ENCODE data around the gene TSR2.
"Not testable (repeated sequence)": the region's sequence is repeated elsewhere in the genome, so short reads cannot be mapped to it uniquely, and the experiment has no call there.

The TSR2 gene

DNA sequence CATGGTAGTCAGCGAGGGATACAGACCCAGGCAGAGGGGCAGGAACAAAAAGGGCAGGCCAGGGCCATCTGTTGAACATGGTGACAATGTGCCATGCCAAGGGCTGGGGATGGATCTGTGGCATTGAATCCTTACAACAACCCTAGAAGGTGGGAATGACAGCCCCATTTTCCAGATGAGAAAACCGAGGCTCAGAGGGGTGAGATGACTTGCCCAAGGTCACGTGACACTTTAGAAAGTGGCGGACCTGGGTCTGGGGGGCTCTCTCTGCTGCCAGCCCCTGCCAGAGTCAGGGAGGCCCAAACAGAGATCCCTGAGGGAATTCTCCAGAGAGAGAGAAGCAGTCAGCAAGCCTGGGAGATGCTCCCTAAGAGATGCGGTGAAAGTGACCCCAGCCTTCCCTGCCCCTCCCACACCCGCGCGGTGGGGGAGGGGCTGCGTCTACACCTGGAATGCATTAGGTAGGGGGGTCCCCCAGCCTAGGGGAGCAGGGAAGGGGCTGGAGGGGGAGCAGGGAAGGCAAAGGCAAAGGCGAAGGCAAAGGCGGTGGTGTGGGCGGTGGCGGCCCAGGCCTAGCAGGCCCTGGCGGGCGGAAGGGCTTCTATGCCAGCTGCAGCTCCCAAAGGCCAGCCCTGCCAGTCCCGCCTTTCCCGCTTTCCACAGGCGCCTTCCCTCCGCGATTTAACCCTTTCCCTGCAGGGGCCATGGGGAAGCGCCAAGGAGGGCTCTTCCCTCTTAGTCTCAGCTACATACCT lies 42.8 kb downstream of the TSR2 start:
- DNase-seq (ENCODE audit: low read depth): no peak
- no peak overlapping the region for H3K4me3 ChIP-seq (ENCODE audit: low read depth, low read length)
- TF ChIP-seq MYC (IDR thresholded peaks at IDR 0.05; ENCODE audit: low read depth, low read length): no peak
- TF ChIP-seq, protein P1, sequence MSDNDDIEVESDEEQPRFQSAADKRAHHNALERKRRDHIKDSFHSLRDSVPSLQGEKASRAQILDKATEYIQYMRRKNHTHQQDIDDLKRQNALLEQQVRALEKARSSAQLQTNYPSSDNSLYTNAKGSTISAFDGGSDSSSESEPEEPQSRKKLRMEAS (IDR thresholded peaks at IDR 0.05; ENCODE audit: low read depth, low read length): no peak

DNA sequence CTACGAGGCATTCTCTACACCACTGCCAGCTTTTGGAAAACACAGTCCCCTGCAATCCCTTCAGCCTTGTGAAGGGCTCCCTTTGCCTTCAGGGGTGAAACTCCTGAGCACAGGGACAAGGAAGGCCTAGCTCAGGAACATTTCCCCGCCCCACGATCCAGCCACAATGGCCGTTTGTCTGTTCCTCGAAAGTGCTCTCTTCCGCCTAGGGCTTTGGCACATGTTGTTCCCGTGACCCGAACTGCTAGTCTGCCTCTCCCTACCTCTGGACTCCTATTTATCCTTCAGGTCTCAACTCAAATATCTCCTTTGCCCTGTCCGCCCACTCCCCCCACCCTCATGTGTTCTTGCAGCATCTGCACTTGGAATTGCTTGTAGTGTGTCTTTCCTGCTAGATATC lies 43.7 kb downstream of the TSR2 start:
- no peak for DNase-seq (ENCODE audit: low read depth)
- no peak overlapping the region for H3K4me3 ChIP-seq (ENCODE audit: low read depth, low read length)
- no peak for TF ChIP-seq POLR2A (IDR thresholded peaks at IDR 0.05; ENCODE audit: extremely low read depth, insufficient read length)
- TF ChIP-seq, protein P1 (IDR thresholded peaks at IDR 0.05; ENCODE audit: low read depth, low read length): no peak
- TF ChIP-seq, protein P2, sequence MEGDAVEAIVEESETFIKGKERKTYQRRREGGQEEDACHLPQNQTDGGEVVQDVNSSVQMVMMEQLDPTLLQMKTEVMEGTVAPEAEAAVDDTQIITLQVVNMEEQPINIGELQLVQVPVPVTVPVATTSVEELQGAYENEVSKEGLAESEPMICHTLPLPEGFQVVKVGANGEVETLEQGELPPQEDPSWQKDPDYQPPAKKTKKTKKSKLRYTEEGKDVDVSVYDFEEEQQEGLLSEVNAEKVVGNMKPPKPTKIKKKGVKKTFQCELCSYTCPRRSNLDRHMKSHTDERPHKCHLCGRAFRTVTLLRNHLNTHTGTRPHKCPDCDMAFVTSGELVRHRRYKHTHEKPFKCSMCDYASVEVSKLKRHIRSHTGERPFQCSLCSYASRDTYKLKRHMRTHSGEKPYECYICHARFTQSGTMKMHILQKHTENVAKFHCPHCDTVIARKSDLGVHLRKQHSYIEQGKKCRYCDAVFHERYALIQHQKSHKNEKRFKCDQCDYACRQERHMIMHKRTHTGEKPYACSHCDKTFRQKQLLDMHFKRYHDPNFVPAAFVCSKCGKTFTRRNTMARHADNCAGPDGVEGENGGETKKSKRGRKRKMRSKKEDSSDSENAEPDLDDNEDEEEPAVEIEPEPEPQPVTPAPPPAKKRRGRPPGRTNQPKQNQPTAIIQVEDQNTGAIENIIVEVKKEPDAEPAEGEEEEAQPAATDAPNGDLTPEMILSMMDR (IDR thresholded peaks at IDR 0.05; ENCODE audit: low read depth, low read length): no peak
- TF ChIP-seq MYC (IDR thresholded peaks at IDR 0.05; ENCODE audit: low read depth, low read length): no peak

DNA sequence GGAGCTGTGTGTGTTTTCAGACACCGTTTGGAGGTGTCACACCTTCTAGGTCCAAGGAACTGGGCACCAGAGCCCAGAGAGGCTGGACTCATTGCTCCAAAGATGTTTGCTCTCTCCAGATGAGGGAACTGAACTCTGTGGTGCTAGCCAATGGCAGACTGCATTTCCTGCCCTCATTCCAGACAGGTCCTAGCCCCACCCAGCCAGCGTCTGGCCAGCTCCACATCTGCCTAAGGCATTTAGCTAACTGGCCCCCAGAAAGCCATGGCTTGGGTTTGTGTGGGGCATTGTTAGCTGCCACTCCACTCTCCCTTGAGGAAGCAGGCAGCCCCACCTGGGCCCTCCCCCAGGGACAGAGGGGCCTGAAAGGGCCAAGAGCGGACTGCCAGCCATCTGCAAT lies 44.5 kb downstream of the TSR2 start:
- TF ChIP-seq, protein P1 (IDR thresholded peaks at IDR 0.05; ENCODE audit: low read depth, low read length): no peak
- TF ChIP-seq POLR2A (IDR thresholded peaks at IDR 0.05; ENCODE audit: extremely low read depth, insufficient read length) (no peak), MYC (IDR thresholded peaks at IDR 0.05; ENCODE audit: low read depth, low read length) (no peak)
- TF ChIP-seq, protein P2 (IDR thresholded peaks at IDR 0.05; ENCODE audit: low read depth, low read length): no peak
- DNase-seq (ENCODE audit: low read depth): no peak

DNA sequence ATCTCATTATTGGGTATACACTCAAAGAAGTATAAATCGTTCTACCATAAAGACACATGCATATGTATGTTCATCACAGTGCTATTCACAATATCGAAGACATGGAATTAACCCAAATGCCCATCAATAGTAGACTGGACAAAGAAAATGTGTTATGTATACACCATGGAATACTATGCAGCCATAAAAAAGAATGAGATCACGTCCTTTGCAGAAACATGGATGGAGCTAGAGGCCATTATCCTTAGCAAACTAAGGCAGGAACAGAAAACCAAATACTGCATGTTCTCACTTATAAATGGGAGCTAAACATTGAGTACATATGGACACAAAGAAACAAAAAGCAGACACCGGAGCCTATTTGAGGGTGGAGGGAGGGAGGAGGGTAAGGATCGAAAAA lies 49.6 kb downstream of the TSR2 start:
- H3K4me3 ChIP-seq (ENCODE audit: low read depth, low read length); DNase-seq (ENCODE audit: low read depth): not testable (repeated sequence)

More for the DNA sequence above, 44.5 kb downstream of the TSR2 start:
- no peak overlapping the region for H3K4me3 ChIP-seq (ENCODE audit: low read depth, low read length)

DNA sequence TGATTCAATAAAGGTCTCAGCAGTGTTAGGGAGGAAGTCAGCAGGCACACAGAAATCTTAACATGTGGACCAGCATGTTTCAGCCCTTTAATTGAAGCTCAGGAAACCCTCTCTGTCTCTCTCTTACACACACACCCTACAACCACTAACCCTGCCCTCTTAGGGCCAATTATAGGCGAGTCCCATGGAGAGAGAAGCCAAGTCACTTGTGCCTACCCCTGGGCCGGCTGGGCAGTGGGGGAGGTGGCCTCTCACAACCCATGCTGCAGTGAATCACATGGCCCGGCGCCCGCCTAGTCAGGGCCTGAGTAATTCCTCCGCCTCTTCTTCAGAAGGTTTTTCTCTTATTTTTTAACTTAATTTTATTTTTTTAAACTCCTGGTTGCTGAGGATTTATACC lies 52.1 kb downstream of the TSR2 start:
- H3K4me3 ChIP-seq (ENCODE audit: low read depth, low read length): no peak overlapping the region
- TF ChIP-seq, protein P2 (IDR thresholded peaks at IDR 0.05; ENCODE audit: low read depth, low read length): no peak
- TF ChIP-seq MYC (IDR thresholded peaks at IDR 0.05; ENCODE audit: low read depth, low read length) (no peak), POLR2A (IDR thresholded peaks at IDR 0.05; ENCODE audit: extremely low read depth, insufficient read length) (no peak)
- TF ChIP-seq, protein P1 (IDR thresholded peaks at IDR 0.05; ENCODE audit: low read depth, low read length): no peak
- DNase-seq (ENCODE audit: low read depth): no peak

DNA sequence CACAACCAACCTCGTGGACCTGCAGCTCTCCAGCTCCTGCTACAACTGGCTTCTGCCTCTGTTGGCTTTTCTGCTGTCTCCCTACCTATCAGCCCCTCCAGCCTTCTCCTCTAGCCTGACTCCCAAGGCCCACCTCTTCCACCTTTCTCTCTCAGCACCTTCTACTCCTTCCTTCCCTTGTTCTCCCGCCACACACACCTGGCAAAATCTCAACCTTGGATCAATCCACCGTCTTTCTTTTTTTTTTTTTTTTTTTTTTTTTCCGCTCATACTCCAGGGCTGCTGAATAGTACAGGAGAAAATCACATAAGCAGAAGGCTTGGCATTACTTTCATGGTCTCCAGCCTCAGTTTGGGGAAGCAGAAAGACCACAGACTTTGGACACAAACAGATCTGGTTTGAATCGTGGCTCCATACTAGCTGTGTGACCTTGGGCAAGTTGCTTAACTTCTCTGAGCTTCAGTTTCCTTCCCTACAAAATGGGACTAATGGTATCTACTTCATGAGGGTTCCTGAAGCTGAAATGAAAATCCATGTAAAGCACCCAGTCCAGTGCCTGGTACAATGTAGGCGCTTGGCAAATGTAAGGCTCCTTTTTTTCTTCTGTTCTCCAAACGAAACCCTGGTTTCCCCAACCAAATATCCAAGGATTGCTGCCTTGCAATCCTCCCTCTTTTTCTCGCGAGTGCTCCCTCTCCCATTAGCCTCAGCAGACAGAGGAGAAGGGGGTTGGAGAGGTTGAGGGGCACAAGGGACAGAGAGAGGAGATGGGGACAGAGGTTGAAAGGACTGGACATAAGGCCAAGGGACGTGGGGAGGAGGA lies 54.2 kb downstream of the TSR2 start:
- TF ChIP-seq, protein P2 (IDR thresholded peaks at IDR 0.05; ENCODE audit: low read depth, low read length): no peak
- TF ChIP-seq MYC (IDR thresholded peaks at IDR 0.05; ENCODE audit: low read depth, low read length) (no peak), POLR2A (IDR thresholded peaks at IDR 0.05; ENCODE audit: extremely low read depth, insufficient read length) (no peak)
- TF ChIP-seq, protein P1 (IDR thresholded peaks at IDR 0.05; ENCODE audit: low read depth, low read length): no peak
- no peak for DNase-seq (ENCODE audit: low read depth)
- H3K4me3 ChIP-seq (ENCODE audit: low read depth, low read length): no peak overlapping the region

Data from NB4 (cell line).